Activated CD8-positive, alpha-beta T cell treated with anti-CD3 and anti-CD28 coated beads, Interleukin-2, amount 10 ng/mL, durations not matched to agents 7 days and 5 days (primary cell): ENCODE results near the gene RUNX3. TPM values are rescaled to one million over a fixed set of nuclear protein-coding genes. Genes with fewer than 3 reads are reported as not detected.

Source experiments
- ATAC-seq: fragments of 150-1000 bp; cut with Tn5 transposase; one replicate; pipeline ENCODE4 v1.10.0; 2021; ENCODE audit warnings: moderate library complexity
- CTCF ChIA-PET: fragments of 350-600 bp; sonication (Branson Sonifier 250); formaldehyde crosslinking; loops from one replicate; lab custom pipeline; 2021; ENCODE audit warnings: antibody characterized with exemption; lab: Charles Lee
- POLR2A ChIA-PET: fragments of 350-600 bp; sonication (Branson Sonifier 250); formaldehyde crosslinking; loops from one replicate; lab custom pipeline; 2021; ENCODE audit warnings: antibody characterized with exemption; lab: Charles Lee
- DNase-seq: peaks from one replicate; pipeline ENCODE4 v3.0.0-alpha.2; 2020
- H3K27ac Mint-ChIP-seq: one replicate; pipeline ENCODE4 v1.8.0; 2021; ENCODE audit warnings: mild to moderate bottlenecking, mixed read lengths
- H3K27me3 Mint-ChIP-seq: one replicate; pipeline ENCODE4 v1.8.0; 2021; ENCODE audit warnings: low read depth, mixed read lengths
- H3K36me3 Mint-ChIP-seq: one replicate; pipeline ENCODE4 v1.8.0; 2021; ENCODE audit warnings: low read depth, mixed read lengths
- H3K4me1 Mint-ChIP-seq: one replicate; pipeline ENCODE4 v1.8.0; 2021; ENCODE audit warnings: low read depth, mixed read lengths
- H3K4me3 Mint-ChIP-seq: one replicate; pipeline ENCODE4 v1.8.0; 2021; ENCODE audit warnings: mild to moderate bottlenecking, mixed read lengths
- H3K9me3 Mint-ChIP-seq: one replicate; pipeline ENCODE4 v1.8.0; 2022; ENCODE audit warnings: mixed read lengths; ENCODE audit not compliant: insufficient read depth
- total RNA-seq, 2 experiments: library from RNA; stranded (reverse); gene quantifications; one replicate each; pipeline ENCODE4 v1.2.3, GENCODE V29; 2021

RUNX3 gene
- total RNA-seq, 2 experiments from 2014 or later, result 144 to 147 TPM

DNA sequence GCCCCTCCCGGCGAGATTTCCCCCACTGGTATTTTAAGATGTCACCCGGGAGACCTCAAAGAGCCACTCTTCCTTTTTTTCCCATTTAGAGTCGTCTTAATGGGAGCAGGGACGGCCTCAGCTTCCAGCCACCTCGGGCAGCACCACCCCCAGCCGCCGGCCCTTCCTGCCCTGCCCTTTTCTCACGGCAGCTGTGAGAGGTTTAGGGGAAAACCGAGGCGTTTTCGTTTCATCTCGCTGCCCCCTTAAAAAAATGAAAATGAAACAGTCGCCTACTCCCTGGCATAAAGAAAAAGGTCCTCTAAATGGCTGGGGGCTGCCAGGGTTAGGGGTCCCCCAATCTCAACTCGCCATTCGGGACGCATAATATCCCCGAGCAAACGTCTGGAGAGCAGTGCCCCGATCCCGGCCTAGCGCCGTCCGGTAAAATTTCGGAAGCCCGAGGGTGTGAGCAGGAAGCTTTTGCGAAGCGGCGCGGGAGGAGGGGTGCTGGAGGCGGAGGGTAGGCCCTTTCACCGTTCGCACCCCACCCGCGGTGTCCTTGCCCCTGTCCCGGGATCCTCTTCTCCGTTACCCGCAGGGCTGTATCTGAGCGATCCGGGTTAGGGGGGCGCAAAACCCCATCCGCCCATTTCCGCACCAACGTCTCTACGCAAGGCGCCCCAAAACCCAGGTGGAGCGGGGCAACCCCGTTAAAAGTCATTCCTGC, 1.2 kb downstream of the RUNX3 start:
- Mint-ChIP-seq H3K4me3 (peak overlapping the region; percentile 95), H3K36me3 (peaks cover 79% of the 10 kb centered on the region), H3K27ac (peak overlapping the region; percentile 85), H3K27me3 (no peaks in the 10 kb centered on the region), H3K4me1 (peaks cover 81% of the 10 kb centered on the region), H3K9me3 (no peaks in the 10 kb centered on the region)
- POLR2A ChIA-PET, result interaction anchor here (0.6 to 8.1 kb wide), 14 partner anchors 11 to 1033 kb away, joined by 3 to 63 read pairs (median 5); no protein-coding TSS in a partner anchor
- CTCF ChIA-PET, result interaction anchor here (0.7 to 9.9 kb wide), 13 partner anchors 12 to 277 kb away, joined by 3 to 85 read pairs (median 4); no protein-coding TSS in a partner anchor
- DNase-seq (peak; percentile 73), ATAC-seq (peak; percentile 4)

DNA sequence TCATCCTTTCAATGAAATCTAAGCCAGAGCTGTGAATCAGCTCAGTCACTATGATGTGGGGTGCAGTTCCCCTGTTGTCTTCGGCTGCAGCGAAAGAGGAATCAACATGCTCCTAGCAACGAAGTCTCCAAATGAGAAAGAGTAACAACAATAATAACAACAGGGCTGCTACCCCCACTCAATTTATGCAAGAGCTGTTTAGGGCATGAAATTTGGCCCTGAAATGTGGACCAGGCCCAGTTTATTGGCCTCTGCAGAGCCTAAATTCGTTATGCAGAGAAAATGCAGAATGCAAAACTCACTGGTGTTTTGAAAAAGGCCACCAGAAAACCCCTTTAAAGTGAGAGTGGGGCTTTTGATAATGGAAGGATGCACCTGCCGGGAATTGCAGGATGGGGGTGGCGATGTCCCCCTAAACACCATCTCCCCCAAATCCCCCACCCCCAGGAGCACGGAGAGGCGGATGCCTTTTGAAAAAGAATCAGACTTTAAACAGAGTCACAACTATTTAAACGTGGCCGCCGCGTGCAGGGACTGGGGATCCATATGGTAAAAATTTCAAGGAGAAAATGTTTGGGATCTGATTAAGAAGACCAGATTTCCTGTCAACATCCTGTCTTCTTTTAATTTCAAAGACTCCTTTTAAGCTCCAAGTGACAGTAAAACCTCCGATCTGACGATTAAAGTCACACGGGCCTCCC, 1.9 kb downstream of the RUNX3 start:
- ATAC-seq (no peak), DNase-seq (no peak)
- Mint-ChIP-seq H3K4me3 (peak overlapping the region; percentile 95), H3K9me3 (no peaks in the 10 kb centered on the region), H3K27me3 (no peaks in the 10 kb centered on the region), H3K27ac (peak overlapping the region; percentile 85), H3K36me3 (peaks cover 80% of the 10 kb centered on the region), H3K4me1 (peaks cover 81% of the 10 kb centered on the region)
- POLR2A ChIA-PET, result interaction anchor here (0.7 to 8.1 kb wide), 12 partner anchors 11 to 1034 kb away, joined by 3 to 63 read pairs (median 6); partner anchors contain the start of gene SYF2
- CTCF ChIA-PET, result interaction anchor here (0.7 to 9.9 kb wide), 16 partner anchors 11 to 278 kb away, joined by 3 to 85 read pairs (median 4); no protein-coding TSS in a partner anchor

- CTCF ChIA-PET, result interaction anchor here (0.7 to 9.9 kb wide), 20 partner anchors 10 to 312 kb away, joined by 3 to 85 read pairs (median 4); no protein-coding TSS in a partner anchor
- H3K27me3 Mint-ChIP-seq, result no peaks in the 10 kb centered on the region
- no peaks in the 10 kb centered on the region for H3K9me3 Mint-ChIP-seq
- H3K4me3 Mint-ChIP-seq, result peak overlapping the region; percentile 95
- peak overlapping the region; percentile 85 for H3K27ac Mint-ChIP-seq
- DNase-seq, result no peak
- ATAC-seq, result no peak
- POLR2A ChIA-PET, result interaction anchor here (0.8 to 8.1 kb wide), 10 partner anchors 10 to 305 kb away, joined by 3 to 63 read pairs (median 6); partner anchors contain the start of gene SYF2
- H3K4me1 Mint-ChIP-seq, result peaks cover 80% of the 10 kb centered on the region
- H3K36me3 Mint-ChIP-seq, result peaks cover 78% of the 10 kb centered on the region
Measured at GRCh38 chr1:24927473-24927872, 2.6 kb downstream of the RUNX3 start.

- Mint-ChIP-seq H3K27me3 (no peaks in the 10 kb centered on the region), H3K4me3 (peak overlapping the region; percentile 95), H3K36me3 (peaks cover 81% of the 10 kb centered on the region), H3K27ac (peak overlapping the region; percentile 85), H3K4me1 (peaks cover 79% of the 10 kb centered on the region), H3K9me3 (no peaks in the 10 kb centered on the region)
- ChIA-PET POLR2A (interaction anchor here (0.7 to 8.1 kb wide), 11 partner anchors 9 to 306 kb away, joined by 3 to 63 read pairs (median 4); partner anchors contain the start of gene SYF2), CTCF (interaction anchor here (1.0 to 9.9 kb wide), 22 partner anchors 9 to 313 kb away, joined by 3 to 85 read pairs (median 4); no protein-coding TSS in a partner anchor)
- ATAC-seq, result no peak
- DNase-seq, result no peak
Measured at GRCh38 chr1:24926563-24927249, 3.4 kb downstream of the RUNX3 start.

GRCh38 chr1:24925963-24926362, 4.1 kb downstream of the RUNX3 start:
- Mint-ChIP-seq H3K9me3 (no peaks in the 10 kb centered on the region), H3K27me3 (no peaks in the 10 kb centered on the region), H3K4me1 (peaks cover 79% of the 10 kb centered on the region), H3K4me3 (peak overlapping the region; percentile 95), H3K36me3 (peaks cover 82% of the 10 kb centered on the region), H3K27ac (peak overlapping the region; percentile 85)
- ATAC-seq, result no peak
- DNase-seq, result no peak
- ChIA-PET POLR2A (interaction anchor here (0.7 to 8.1 kb wide), 7 partner anchors 10 to 108 kb away, joined by 3 to 63 read pairs (median 3); no protein-coding TSS in a partner anchor), CTCF (interaction anchor here (1.0 to 9.9 kb wide), 12 partner anchors 13 to 279 kb away, joined by 3 to 85 read pairs (median 6); no protein-coding TSS in a partner anchor)

- Mint-ChIP-seq H3K9me3 (no peaks in the 10 kb centered on the region), H3K36me3 (peaks cover 83% of the 10 kb centered on the region), H3K27me3 (no peaks in the 10 kb centered on the region), H3K4me3 (peak overlapping the region; percentile 95), H3K27ac (peak overlapping the region; percentile 85), H3K4me1 (peaks cover 80% of the 10 kb centered on the region)
- ChIA-PET CTCF (interaction anchor here (1.0 to 9.9 kb wide), 11 partner anchors 12 to 280 kb away, joined by 3 to 85 read pairs (median 7); no protein-coding TSS in a partner anchor), POLR2A (interaction anchor here (0.6 to 8.1 kb wide), 8 partner anchors 13 to 1353 kb away, joined by 3 to 63 read pairs (median 4); no protein-coding TSS in a partner anchor)
- DNase-seq (peak; percentile 84), ATAC-seq (peak; percentile 50)
Measured at GRCh38 chr1:24925082-24925779, 4.8 kb downstream of the RUNX3 start.

DNA sequence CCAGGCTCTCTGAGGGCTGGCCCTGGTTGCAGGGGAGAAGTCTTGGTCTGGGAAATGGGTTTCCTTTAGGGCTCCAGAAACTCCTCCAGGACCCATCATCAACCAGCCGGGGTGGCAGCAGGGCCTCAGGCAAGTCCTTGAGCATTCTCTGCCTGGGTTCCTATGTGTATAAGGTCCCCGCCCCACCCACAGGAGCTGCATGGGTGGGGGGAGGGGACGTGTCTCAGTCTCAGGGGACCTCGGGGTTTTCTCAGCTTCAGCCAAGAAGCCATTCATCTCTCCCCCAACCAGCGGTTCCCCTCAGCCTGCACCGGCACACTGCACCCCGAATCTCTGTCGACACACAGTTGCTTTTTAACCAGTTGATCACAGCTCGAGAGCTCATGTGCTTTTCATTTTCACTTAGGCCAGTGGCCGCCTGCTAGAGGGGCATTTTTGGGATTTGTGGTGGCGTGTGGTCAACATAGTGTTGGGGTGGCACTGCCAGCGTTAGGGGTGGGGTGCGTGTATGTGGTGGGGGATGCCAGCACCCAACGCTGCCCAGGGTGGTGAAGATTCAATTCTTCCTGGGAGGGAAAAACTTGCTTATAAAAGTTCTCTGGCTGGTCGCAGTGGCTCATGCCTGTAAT, 6.5 kb downstream of the RUNX3 start:
- ATAC-seq (no peak), DNase-seq (no peak)
- CTCF ChIA-PET, result interaction anchor here (0.7 to 9.6 kb wide), 5 partner anchors 9 to 177 kb away, joined by 3 to 77 read pairs (median 5); no protein-coding TSS in a partner anchor
- H3K9me3 Mint-ChIP-seq, result no peaks in the 10 kb centered on the region
- H3K4me1 Mint-ChIP-seq, result peaks cover 95% of the 10 kb centered on the region
- POLR2A ChIA-PET, result interaction anchor here (0.5 to 8.1 kb wide), 3 partner anchors 12 to 178 kb away, joined by 3 to 63 read pairs (median 3); no protein-coding TSS in a partner anchor
- H3K4me3 Mint-ChIP-seq, result peak overlapping the region; percentile 51
- H3K36me3 Mint-ChIP-seq, result peaks cover 92% of the 10 kb centered on the region
- H3K27ac Mint-ChIP-seq, result peak overlapping the region; percentile 37
- no peaks in the 10 kb centered on the region for H3K27me3 Mint-ChIP-seq

- H3K27me3 Mint-ChIP-seq, result no peaks in the 10 kb centered on the region
- no peak for DNase-seq
Measured at GRCh38 chr1:24921938-24922662, 8.0 kb downstream of the RUNX3 start.

DNA sequence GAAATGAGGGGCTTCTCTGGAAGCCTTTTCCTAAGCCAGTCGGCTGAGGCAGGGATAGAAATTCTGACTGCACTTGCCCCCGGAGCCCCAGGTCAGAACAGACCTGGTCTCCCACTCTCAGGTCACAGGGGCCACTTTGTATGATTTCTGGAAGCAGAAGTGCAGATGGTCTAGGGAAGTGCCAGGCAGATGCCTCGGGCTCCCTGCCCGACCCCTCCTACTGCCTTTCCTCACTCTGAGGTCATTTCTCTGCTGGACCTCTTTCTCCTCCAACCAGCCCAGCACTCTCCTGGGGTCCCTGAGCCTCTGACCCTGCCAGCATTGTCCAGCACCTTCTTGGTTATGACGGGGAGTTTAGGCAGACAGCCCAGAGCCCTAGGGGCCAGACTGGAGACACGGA, 8.7 kb downstream of the RUNX3 start:
- Mint-ChIP-seq H3K4me1 (peaks cover 95% of the 10 kb centered on the region), H3K36me3 (peaks cover 91% of the 10 kb centered on the region), H3K27me3 (no peaks in the 10 kb centered on the region), H3K27ac (peak overlapping the region; percentile 39), H3K4me3 (peak overlapping the region; percentile 15), H3K9me3 (no peaks in the 10 kb centered on the region)
- POLR2A ChIA-PET, result interaction anchor here (1.1 kb wide), 1 partner anchor 311 kb away, joined by 3 read pairs; the partner anchor contains the start of gene SYF2
- CTCF ChIA-PET, result interaction anchor here (1.2 to 2.5 kb wide), 2 partner anchors 74 to 117 kb away, joined by 3 to 8 read pairs; no protein-coding TSS in a partner anchor
- DNase-seq, result no peak
- no peak for ATAC-seq

More at GRCh38 chr1:24921938-24922662, 8.0 kb downstream of the RUNX3 start:
- Mint-ChIP-seq H3K9me3 (no peaks in the 10 kb centered on the region), H3K36me3 (peaks cover 93% of the 10 kb centered on the region), H3K4me3 (no peak overlapping the region), H3K27ac (peak overlapping the region; percentile 83), H3K4me1 (peaks cover 95% of the 10 kb centered on the region)
- ChIA-PET CTCF (interaction anchor here (0.8 to 9.6 kb wide), 5 partner anchors 10 to 178 kb away, joined by 3 to 77 read pairs (median 5); no protein-coding TSS in a partner anchor), POLR2A (interaction anchor here (1.1 kb wide), 1 partner anchor 310 kb away, joined by 3 read pairs; the partner anchor contains the start of gene SYF2)
- no peak for ATAC-seq
